Suppressor macrophage treated with lipopolysaccharide for 4 hours (primary cell): ENCODE measurements around the gene ZBED1.
A peak's percentile ranks its signal among the peaks of the same experiment; 100 is the strongest.

Experiments used
- DNase-seq: peaks from one replicate; pipeline ENCODE4 v3.0.0-alpha.2; 2020

Gene ZBED1

DNA sequence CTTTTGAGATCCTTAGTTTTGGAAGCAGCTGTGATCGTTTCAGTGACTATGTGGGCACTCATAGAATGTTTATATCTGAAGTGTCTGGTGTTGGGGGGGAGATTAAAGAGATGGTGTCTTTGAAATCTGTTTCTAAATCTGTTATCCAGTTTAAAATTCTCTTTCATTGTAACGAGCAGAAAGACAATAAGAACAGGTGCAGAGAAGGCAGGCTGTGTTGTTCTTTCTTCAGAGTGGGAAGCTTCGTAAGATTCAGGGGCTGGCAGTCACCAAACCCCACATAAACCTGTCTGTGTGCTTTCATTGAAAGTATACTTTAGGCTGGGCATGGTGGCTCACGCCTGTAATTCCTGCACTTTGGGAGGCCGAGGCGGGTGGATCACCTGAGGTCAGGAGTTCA, 16.3 kb upstream of the ZBED1 start:
- no peak for DNase-seq

DNA sequence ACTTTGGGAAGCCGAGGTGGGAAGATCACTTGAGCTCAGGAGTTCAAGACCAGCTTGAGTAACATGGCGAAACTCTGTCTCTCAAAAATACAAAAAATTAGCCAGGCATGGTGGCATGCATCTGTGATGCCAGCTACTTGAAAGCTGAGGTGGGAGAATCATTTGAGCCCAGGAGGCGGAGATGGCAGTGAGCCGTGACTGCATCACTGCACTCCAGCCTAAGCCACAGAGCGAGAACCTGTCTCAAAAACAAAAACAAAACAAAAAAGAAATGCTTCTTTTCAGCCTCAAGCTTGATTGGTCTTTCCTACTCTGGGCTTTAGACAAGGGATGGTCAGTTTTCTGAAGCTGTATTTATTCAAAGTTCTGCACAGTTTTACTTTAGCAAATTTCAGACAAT, 15.8 kb upstream of the ZBED1 start:
- DNase-seq = no peak

DNA sequence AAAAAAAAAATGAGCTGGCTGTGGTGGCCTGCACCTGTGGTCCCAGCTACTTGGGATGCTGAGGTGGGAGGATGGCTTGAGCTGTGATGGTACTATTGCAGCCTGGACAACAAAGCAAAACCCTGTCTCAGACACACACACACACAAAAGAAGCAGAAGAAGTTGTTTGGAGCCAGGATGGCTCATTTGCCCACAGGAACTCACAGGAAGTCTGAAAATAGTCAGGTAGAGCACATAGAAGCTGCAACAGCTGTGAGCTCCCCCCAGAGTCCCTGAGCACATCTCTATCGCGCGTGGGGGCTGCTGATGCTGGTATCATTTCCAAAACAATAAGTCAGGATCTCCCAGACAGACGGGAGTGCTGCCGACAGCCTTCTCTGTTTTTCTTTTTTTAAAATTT, 13.4 kb upstream of the ZBED1 start:
- DNase-seq = no peak

DNA sequence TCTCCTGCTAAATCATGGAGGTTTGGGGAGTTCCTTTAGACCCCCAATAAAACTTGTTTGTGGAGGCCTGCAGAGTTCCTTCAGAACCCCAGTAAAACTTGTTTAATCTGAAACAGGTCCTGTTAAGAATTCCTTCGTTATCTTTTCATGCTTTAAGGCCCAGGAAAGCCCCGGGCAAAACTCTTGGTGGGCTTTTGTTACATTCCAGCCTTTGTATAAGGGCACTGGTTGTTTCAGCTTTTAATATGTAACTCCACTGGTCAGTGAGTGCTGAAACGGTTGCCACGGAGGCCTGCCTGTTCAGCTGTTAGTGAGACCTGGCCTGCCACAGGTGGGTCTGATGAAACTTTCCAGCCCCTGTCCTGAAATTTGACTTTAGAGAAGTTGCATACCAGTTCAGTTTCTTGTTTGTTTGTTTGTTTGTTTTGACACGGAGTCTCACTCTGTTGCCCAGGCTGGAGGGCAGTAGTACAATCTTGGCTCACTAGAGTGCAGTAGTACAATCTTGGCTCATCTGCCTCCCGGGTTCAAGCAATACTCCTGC, 12.4 kb upstream of the ZBED1 start:
- DNase-seq = no peak

DNA sequence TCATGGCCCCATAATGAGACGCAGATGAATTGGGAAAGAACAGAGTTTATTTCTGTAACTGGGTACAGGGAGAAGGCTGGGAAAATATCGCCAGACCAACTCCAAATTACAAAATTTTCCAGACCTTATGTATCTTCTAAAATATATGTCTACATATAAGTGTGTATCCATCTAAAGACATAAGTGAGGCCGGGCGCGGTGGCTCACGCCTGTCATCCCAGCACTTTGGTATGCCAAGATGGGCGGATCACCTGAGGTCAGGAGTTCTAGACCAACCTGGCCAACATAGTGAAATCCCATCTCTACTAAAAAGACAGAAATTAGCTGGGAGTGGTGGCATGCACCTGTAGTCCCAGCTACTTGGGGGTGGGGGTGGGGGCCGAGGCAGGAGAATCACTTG, 11.7 kb upstream of the ZBED1 start:
- DNase-seq = no peak

DNA sequence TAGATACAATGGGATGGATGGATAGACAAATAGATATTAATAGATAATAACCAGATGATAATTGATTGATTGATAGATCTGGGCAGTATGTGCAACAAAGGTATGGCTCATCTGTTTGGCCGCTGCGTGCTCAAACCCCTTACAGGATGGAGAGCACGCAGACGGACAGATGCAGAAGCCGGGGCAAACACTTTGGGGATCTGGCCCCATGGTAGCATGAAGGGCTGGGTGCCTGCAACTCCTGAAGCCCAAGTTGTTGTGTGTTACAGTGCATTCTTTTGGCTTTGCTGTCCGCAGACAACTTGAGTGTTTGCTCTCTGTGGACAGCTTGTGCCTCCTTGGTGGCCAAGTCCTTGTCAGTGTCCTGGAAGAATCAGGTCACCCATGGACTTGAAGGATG, 10.6 kb upstream of the ZBED1 start:
- DNase-seq = no peak

DNA sequence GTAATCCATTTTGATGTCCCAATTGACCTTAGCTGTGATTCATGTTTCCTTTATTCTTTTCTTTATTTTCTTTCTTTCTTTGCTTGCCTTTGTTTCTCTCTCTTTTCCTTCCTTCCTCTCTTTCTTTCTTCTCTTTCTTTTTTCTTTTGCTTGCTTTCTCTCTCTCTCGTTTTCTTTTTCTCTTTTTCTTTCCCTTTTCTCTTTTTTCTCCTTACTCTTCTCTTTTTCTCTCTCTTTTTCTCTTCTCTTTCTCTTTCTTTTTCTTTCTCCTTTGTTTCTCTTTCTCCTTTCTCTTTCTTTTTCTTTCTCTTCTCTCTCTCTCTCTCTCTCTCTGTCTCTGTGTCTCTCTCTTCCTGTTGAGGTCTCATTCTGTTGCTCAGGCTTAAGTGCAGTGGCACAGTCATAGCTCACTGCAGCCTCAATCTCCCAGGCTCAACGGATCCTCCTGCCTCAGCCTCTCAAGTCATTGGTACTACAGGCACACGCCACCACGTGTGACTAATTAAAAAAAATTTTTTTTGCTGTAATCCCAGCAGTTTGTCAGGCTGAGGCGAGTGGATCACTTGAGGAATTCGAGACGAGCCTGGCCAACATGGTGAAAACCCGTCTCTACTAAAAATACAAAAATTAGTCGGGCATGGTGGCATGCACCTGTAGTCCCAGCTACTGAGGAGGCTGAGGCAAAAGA, 8.0 kb upstream of the ZBED1 start:
- DNase-seq = no peak

DNA sequence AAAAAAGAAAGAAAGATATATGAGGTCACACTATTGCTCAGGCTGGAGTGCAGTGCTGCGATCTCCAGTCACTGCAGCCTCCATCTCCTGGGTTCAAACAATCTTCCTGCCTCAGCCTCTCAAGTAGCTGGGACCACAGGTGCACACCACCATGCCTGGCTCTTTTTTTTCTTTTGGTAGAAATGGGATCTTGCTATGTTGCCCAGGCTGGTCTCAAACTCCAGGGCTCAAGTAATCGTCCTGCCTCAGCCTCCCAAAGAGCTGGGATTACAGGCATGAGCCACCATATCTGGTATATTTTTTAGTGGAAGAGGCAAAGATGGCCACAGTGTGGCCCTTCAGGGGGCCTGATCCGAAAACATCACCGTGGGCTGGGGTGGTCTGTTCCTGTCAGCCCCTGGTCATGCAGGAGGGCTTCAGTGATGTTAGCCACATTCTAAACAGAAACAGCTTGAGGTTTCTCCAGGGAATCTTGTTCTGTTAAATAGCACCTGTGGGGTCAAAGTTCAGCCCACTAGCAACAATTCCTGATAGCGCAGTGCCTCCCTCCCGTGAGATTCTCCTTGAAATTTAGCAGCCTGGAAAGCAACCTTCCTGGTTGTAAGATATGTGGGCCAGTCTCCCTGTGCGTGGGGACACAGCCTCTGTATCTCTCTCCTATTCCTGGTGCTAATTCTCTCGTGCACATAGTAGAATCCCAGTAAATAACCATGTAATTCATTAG, 7.3 kb upstream of the ZBED1 start:
- DNase-seq = no peak

DNA sequence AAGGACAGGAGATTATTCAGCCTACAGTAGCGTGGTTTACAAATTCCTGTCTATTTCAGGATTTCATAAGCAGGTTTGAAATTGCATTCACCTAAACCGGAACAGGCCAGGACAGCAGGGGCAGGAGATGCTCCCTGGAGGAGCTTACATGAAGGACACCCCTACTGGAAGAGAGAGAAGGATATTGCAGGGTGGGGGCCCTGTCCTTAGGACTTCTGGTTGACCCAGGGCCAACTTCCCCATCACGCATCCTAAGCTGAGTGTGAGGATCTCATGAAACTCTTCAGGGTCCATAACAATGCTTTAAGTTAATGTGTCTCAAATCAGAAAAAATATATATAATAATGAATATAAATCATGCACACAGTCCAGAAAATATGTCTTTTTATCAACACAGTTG, 6.4 kb upstream of the ZBED1 start:
- no peak for DNase-seq

DNA sequence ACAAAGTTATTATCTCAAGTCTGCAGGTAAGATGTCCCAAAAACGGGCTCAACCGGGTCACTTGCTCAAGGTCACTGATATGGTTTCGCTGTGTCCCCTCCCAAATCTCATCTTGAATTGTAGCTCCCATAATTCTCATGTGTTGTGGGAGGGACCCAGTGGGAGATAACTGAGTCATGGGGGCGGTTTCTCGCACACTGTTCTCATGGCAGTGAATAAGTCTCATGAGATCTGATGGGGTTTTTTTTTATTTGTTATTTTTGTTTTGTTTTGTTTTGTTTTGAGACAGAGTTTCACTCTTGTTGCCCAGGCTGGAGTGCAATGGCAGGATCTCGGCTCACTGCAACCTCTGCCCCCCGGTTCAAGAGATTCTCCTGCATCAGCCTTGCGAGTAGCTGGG, 4.6 kb upstream of the ZBED1 start:
- peak; percentile 48 for DNase-seq

DNA sequence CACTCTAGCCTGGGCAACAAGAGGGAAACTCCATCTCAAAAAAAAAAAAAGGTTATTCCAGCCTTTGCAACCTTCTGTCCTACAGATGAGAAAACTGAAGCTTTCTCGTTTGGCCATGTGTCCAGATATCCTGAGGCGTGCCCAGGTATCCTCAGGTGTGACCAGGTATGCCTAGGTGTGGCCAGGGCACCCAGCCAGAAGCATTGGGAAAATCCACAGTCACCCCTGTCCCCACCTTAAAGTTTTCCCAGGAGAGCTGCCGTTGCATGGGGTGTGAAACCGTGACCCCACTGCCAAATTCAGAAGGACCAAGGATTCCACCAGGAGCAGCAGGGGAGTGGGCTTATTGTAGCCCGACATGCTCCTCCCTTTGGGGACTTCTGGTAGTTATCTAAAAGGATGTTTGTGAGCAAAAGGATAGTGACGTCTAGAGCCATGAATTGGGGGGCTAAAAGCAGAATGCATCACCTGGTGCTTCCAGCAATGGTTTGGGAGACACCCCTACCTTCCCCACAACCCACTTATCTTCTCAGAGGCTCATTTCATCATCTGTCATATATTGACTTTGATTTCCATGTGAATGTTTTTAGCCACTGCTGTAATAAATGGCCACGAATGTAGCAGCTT, 4.0 kb upstream of the ZBED1 start:
- no peak for DNase-seq

DNA sequence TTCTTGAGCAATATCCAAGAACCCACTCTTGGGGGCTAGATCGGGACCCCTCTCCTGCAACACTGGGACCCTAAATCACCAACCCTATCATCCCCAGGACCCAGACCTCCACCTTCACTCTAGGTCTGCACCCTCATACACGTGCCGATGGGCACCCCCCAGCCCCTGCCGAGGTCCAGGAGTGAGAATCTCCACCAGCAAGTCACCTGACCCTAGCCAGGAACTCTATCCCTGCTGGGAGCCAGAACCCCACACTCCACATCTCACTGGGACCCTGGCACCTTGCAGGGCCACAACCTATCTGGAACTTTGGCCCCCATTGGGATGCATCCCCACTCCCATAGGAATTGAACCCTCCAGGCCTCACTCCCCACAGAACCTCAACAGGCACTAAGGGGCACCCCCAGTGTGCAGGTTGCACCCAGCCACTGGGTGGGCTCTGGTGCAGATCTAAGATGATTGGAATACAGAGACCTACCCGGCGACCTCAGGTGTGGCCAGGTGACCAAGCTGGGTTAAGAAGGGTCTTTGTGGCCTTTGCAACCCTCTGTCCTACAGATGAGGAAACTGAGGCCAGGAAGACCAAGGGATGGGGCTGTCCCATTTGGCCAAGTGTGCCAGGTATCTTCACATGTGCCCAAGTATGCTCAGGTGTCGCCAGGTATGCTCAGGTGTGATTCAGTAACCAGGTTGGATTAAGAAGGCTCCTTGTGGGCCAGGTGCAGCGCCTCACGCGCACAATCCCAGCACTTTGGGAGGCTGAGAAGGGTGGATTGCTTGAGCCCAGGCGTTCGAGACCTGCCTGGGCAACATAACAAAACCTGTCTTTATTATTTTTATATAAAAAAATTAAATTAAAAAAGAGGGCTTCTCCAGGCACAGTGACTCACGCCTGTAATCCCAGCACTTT, 3.1 kb upstream of the ZBED1 start:
- DNase-seq = no peak

DNA sequence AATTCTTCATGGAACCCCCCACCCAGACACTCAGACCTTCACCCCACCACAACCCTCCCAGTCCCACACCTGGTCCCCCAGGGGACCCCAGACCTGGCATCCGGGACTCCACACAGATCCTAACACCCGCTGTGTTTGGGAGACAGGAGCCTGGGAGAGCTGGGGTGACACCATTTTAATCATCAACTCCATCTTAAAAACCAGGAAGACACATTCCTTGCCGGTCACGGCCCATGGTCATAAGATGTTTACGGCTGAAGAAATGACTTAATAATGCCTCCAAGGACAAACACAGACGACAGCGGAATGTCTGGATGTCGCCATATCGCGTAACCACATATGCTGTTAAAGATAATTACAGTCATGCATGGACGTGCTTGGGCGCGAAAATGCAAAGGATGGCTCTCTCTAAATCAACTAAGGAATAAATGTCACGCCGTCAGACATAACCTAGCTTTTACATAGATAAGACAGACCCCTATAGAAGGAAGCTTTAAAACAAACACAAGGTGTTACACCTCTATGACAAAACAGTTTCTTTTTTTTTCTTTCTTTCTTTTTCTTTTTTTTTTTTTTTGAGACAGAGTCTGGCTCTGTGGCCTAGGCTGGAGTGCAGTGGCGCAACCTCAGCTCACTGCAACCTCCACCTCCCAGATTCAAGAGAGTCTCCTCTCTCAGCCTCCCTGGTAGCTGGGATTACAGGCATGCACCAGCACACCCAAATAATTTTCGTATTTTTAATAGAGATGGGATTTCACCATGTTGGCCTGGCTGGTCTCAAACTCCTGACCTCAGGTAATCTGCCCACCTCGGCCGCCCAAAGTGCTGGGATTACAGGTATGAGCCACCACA, 2.1 kb upstream of the ZBED1 start:
- DNase-seq = peak; percentile 41

DNA sequence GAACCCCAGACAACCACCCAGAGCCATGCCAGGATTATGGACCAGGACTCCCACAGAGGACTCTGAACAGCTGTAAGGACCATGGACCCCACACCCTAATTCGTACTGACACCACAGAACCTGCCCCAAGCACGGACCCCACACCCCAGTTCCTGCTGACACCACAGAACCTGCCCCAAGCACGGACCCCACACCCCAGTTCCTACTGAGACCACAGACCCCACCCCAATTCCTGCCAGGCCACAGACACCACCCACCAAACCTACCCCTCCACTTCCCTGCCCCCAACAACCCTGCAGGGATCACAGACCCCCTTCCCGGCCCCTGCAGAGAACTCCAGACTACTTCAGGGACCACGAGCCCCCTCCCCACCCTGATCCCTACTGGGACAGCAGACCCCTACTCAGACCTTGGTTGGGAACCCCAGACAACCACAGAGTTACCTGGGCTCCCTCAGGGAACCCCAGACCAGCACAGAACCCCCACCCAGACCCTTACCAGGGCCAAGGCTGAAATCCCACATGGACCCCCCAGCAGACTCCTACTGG, 1.4 kb upstream of the ZBED1 start:
- DNase-seq = no peak

DNA sequence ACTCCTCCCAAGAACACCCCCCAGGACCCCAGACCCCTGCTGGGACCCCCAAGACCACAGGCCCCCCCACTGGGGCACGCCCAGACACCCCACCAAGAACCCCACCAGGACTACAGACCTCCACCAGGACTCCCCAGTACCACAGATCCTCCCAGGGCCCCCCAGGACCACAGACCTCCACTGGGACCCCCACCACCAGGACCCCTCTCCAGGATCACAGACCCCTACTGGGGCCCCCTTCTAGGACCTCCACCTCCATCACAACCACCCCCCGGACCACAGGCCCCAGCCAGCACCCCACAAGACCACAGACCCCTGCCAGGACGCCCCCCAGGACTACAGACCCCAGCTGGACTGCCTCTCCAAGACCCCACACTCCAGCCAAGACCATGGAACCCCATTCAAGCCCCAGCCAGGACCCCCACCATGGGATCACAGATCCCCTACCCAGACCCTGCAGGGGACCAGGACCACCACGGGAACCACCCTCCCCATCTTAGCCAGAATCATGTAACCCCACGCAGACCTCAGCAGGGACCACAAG, 855 bp upstream of the ZBED1 start:
- DNase-seq = no peak

DNA sequence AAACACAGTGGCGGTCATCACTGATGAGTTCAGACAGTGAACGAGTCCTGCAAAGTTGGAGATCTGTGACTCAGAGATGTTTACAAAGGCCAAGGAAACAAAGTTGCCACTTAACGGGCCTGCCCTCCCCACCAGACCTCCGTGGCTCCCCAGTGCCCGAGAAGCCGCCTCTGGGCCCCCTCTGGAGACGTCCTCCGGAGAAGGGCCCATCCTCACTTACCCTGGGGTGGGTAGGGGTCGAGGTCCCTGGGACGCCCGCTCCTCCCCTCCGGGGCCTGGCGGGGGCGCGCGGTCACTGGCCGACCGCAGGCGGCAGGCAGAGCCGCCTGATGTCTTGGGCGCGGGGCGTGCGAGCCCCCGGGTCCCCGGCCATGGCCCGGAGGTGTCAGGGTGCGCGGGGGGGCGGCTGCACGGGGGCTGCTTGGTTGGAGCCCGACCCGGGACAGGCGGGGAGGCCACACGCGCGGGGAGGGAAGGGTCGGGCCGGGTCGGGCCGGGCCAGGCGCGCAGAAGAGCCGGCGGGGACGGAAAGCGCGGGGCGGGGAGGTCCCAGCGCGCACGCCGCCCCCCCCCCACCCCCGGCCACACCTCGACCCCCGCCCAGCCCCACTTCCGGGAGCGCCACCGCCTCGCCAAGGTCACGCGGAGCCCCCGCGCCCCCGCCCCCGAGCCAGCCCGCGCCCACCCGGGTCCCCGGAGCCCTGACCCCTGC, 529 bp downstream of the ZBED1 start:
- DNase-seq = peak; percentile 44

DNA sequence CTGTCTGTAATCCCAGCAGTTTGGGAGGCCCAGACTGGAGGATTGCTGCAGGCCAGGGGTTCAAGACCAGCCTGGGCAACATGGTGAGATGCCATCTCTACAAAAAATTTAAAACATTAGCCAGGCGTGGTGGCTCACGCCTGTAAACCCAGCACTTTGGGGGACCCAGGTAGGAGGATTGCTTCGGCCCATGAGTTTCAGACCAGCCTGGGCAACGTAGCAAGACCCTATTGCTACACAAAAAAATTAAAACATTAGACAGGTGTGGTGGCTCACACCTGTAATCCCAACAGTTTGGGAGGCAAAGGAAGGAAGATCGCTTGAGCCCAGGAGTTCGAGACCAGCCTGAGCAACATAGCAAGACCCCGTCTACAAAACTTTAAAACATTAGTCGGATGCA, 1.3 kb downstream of the ZBED1 start:
- DNase-seq = no peak

DNA sequence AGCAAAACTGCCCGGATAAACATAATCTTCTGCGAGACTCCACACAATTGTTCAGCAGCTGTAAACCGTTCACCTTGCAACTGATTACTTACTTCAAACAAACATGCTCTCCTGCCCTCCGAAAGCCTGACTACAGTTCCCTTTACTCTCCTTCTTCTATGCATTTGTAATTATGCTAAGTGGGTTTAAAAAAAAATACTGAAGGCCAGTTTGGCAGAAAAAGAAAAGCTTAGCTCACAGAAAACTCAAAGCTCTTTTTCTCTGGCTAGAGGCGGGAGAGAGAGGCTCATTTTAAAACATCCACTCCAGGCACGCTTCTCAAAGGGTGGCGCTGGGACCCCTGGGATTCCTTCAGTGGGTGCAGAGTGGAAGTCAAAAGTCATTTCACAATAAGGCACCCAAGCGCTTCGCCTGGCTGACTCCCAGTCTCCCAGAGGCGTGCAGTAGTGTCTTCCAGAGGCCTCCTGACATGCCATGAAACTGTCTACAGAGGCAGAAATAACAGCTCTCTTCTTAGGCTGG, 1.9 kb downstream of the ZBED1 start:
- no peak for DNase-seq

DNA sequence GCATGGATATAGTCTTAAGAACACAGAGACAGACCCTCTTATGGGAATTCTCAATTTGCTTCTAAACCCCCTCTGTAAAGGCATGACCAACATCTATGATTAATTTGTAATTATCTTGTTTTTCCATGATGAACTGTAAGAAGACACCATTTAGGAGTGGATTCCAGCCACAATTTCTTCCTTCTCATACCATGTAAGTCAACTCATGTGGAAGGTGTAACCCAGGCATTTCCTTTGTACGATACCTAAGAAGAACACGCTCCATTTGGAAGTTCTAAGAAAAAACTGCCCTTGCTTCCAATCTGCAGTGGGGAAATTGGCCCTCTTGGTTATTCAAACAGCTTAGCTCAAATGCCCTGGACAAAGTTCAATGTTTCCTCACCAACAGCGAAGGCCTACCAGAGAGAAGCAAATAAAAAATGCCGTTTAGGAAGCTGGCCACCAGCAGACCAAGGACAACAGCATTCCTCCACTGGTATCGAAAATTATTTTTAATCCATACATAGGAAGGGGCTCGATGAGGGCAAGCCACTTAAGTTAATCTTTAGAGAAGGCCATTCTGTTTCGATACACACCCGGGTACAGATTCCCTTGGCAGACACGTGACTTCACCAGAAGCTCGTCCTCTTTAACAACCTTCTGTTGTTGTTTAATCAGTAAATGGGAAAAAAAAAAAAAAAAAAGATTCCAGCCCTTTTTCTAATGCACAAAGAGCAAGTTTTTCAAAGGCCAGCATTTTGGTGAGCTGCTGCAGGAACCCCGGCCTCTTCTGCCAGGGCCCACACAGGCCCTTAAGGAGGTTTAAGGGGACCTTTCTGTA, 2.6 kb downstream of the ZBED1 start:
- no peak for DNase-seq

DNA sequence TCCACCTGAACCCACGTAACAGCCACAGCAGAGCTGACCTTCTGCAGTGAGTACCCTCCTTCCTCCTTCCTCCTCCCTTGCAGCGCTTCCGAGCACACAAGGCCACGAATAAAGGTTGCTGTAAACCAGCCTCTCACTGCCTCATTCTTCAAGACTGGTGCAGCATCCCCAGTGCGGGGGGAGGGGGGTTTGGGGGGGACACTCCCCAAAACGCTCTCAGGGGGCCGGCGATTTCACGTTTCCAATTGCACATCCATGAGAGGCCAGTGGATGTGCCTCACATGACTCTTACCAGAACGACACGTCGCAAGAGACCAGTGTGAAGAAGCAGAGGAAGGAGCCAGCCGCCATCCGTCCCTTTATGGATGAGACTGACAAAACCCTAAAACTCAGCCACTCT, 5.2 kb downstream of the ZBED1 start:
- DNase-seq = no peak
